NCI-H146 treated with DMSO at 0.1 percent for 48 hours (cell line): Measurements from ENCODE around the gene FGD5.

Experiments
- DNase-seq: peaks from one replicate; lab custom pipeline; 2025; ENCODE audit not compliant: unreplicated experiment; lab: John Stamatoyannopoulos, UW

The FGD5 gene

GRCh38 chr3:14959359-14959943 lies 140.7 kb downstream of the FGD5 start:
- no peak for DNase-seq

GRCh38 chr3:14962762-14963161 lies 144.0 kb downstream of the FGD5 start:
- no peak for DNase-seq

GRCh38 chr3:14967285-14967684 lies 148.5 kb downstream of the FGD5 start:
- no peak for DNase-seq

GRCh38 chr3:14969671-14970070 lies 150.9 kb downstream of the FGD5 start:
- DNase-seq, result no peak

GRCh38 chr3:14976317-14976716 lies 157.6 kb downstream of the FGD5 start:
- DNase-seq, result no peak

GRCh38 chr3:14980689-14981088 lies 161.9 kb downstream of the FGD5 start:
- DNase-seq, result no peak
